GM23338 (cell line): ENCODE data around the gene SMOC2.

Source experiments
- CREB1 ChIP-seq: fragments of 250-450 bp; sonication (Bioruptor Pico); IDR thresholded peaks from 2 replicates; pipeline ENCODE4 v1.5.0; 2020; ENCODE audit warnings: low read depth, mild to moderate bottlenecking, moderate library complexity
- CTCF ChIP-seq, 2 experiments: fragments of 200-600 bp in 1 of 2; sonication (generic) in 1 of 2; conservative IDR thresholded peaks; 2 replicates each; pipeline versions ENCODE4 v1.5.1 to v1.6.1; 2016 to 2017; ENCODE audit warnings: antibody characterized with exemption in 2 of 2, low read depth in 2 of 2, mild to moderate bottlenecking in 2 of 2, moderate library complexity in 1 of 2
- ETS1 ChIP-seq: IDR thresholded peaks from 2 replicates; pipeline ENCODE4 v1.6.1; 2016; ENCODE audit warnings: antibody characterized with exemption
- EZH2 ChIP-seq: fragments of 200-600 bp; sonication (generic); IDR thresholded peaks from one replicate; pipeline ENCODE4 v1.8.0; 2017; ENCODE audit warnings: antibody characterized with exemption, mild to moderate bottlenecking, low read depth; ENCODE audit not compliant: unreplicated experiment
- EZH2phosphoT487 ChIP-seq: fragments of 200-600 bp; sonication (generic); IDR thresholded peaks from one replicate; pipeline ENCODE4 v1.8.1; 2018; ENCODE audit warnings: antibody characterized with exemption; ENCODE audit not compliant: unreplicated experiment
- POLR2AphosphoS5 ChIP-seq: IDR thresholded peaks from 2 replicates; pipeline ENCODE4 v1.6.1; 2016; ENCODE audit warnings: antibody characterized with exemption, low read depth

GRCh38 chr6:168413018-168413720 is 27.8 kb upstream of the SMOC2 start:
- TF ChIP-seq POLR2AphosphoS5 = no peak
- no peak for TF ChIP-seq CTCF (conservative IDR thresholded peaks at IDR 0.05; ENCODE audit: low read depth in 2 of 2)
- TF ChIP-seq EZH2 = no peak
- no peak for TF ChIP-seq CREB1 (CRISPR knock-in tag)
- TF ChIP-seq ETS1 = no peak
- TF ChIP-seq EZH2phosphoT487 = no peak
